HepG2 (cell line): ENCODE measurements around the gene CS. TPM values are rescaled to one million over a fixed set of nuclear protein-coding genes. Genes with fewer than 3 reads are reported as not detected.

Experiments
- ATAC-seq: fragments of 200-7000 bp; cut with Tn5 transposase; 3 replicates; pipeline ENCODE4 v1.9.1; 2020; ENCODE audit warnings: mild to moderate bottlenecking, moderate library complexity
- BruUV-seq: library from RNA; stranded (reverse); fragments of 400-500 nt; replicated peaks from 2 replicates; lab custom pipeline; 2021; lab: Mats Ljungman, UMichigan
- CTCF ChIA-PET: fragments of 300-600 bp; formaldehyde crosslinking; extraction: SDS; loops from one replicate; lab custom pipeline; 2021; ENCODE audit warnings: low total read pairs, inconsistent platforms, low intra/inter-chr PET ratio; lab: Yijun Ruan, JAX
- POLR2A ChIA-PET: fragments of 350-600 bp; sonication (Branson Sonifier 250); formaldehyde crosslinking; loops from one replicate; lab custom pipeline; 2020; ENCODE audit warnings: antibody characterized with exemption, inconsistent platforms; lab: Yijun Ruan, JAX
- DNase-seq: peaks from one replicate; pipeline ENCODE4 v3.0.0-alpha.2; 2015; ENCODE audit warnings: low spot score
- FAIRE-seq: peaks from 3 replicates; lab custom pipeline; 2011; peaks lifted over from hg19 to GRCh38; lab: Jason Lieb, UNC
- H2AFZ ChIP-seq: one replicate; pipeline ENCODE4 v1.6.1; 2011; ENCODE audit warnings: low read length, inconsistent platforms
- H3K27ac ChIP-seq: fragments of 300-600 bp; 3 replicates; pipeline ENCODE4 v1.8.0; 2011; ENCODE audit warnings: mixed run types, mild to moderate bottlenecking, mixed read lengths, low read length, inconsistent platforms; ENCODE audit not compliant: insufficient read depth; ENCODE audit errors: extremely low read length
- H3K27me3 ChIP-seq, 2 experiments: fragments of 200-600 bp in 1 of 2; 2 replicates in 1 of 2; 3 replicates in 1 of 2; pipeline versions ENCODE4 v1.6.0 to v1.8.0; 2011; ENCODE audit warnings: low read length in 2 of 2, mild to moderate bottlenecking in 2 of 2, moderate library complexity in 2 of 2, inconsistent platforms in 1 of 2; ENCODE audit not compliant: insufficient read depth in 2 of 2, control insufficient read depth in 1 of 2
- H3K36me3 ChIP-seq, 2 experiments: fragments of 200-600 bp in 1 of 2; replicated peaks in 1 of 2; 2 replicates in 1 of 2; 3 replicates in 1 of 2; pipeline versions ENCODE4 v1.5.1 to v1.8.0; 2011; ENCODE audit warnings: low read length in 2 of 2, inconsistent platforms in 1 of 2; ENCODE audit not compliant: insufficient read depth in 2 of 2, control insufficient read depth in 1 of 2
- H3K4me1 ChIP-seq: 2 replicates; pipeline ENCODE4 v1.5.1; 2012; ENCODE audit warnings: low read length, inconsistent platforms; ENCODE audit not compliant: insufficient read depth
- H3K4me2 ChIP-seq: 2 replicates; pipeline ENCODE4 v1.6.0; 2011; ENCODE audit warnings: low read depth, low read length, inconsistent platforms
- H3K4me3 ChIP-seq, 3 experiments: fragments of 200-600 bp in 1 of 3; sonication (generic), shearing (Covaris generic) in 1 of 3; replicated peaks in 1 of 3; 2 replicates each; pipeline ENCODE4 v1.5.1; 2011 to 2016; ENCODE audit warnings: low read length in 3 of 3, inconsistent platforms in 2 of 3, low read depth in 2 of 3, mild to moderate bottlenecking in 2 of 3, control low read depth in 1 of 3, mixed read lengths in 1 of 3; ENCODE audit not compliant: insufficient read depth in 1 of 3
- H3K79me2 ChIP-seq: one replicate; pipeline ENCODE4 v1.6.1; 2011; ENCODE audit warnings: low read length, inconsistent platforms; ENCODE audit not compliant: insufficient read depth
- H3K9ac ChIP-seq: 2 replicates; pipeline ENCODE4 v1.6.0; 2011; ENCODE audit warnings: mild to moderate bottlenecking, low read depth, low read length, inconsistent platforms; ENCODE audit not compliant: insufficient read depth
- H3K9me3 ChIP-seq: 2 replicates; pipeline ENCODE4 v1.5.1; 2012; ENCODE audit warnings: mild to moderate bottlenecking, low read length
- H4K20me1 ChIP-seq: 2 replicates; pipeline ENCODE4 v1.6.0; 2011; ENCODE audit warnings: inconsistent platforms, mild to moderate bottlenecking, low read length, moderate library complexity; ENCODE audit not compliant: insufficient read depth
- HCFC1 ChIP-seq: fragments of 150-350 bp; IDR thresholded peaks from 2 replicates; pipeline ENCODE4 v1.6.1; 2014; ENCODE audit warnings: low read depth, low read length
- HNRNPUL1 ChIP-seq: fragments of 200-400 bp; formaldehyde crosslinking; IDR thresholded peaks from 2 replicates; pipeline ENCODE4 v1.6.1; 2017; ENCODE audit warnings: low read depth, mild to moderate bottlenecking, low read length, moderate library complexity
- MAFF ChIP-seq: IDR thresholded peaks from 2 replicates; pipeline ENCODE4 v1.6.1; 2011; ENCODE audit warnings: low read depth, low read length, improper control_type of control experiment
- MAFK ChIP-seq, 2 experiments: IDR thresholded peaks in 1 of 2; conservative IDR thresholded peaks in 1 of 2; 2 replicates each; pipeline ENCODE4 v1.6.1; 2011; ENCODE audit warnings: improper control_type of control experiment in 2 of 2, low read length in 2 of 2
- PRPF4 ChIP-seq: fragments of 200-400 bp; formaldehyde crosslinking; IDR thresholded peaks from 2 replicates; pipeline ENCODE4 v1.6.1; 2016; ENCODE audit warnings: low read length, low read depth; ENCODE audit not compliant: poor library complexity, severe bottlenecking
- RBFOX2 ChIP-seq: fragments of 200-400 bp; formaldehyde crosslinking; IDR thresholded peaks from 2 replicates; pipeline ENCODE4 v1.6.1; 2017; ENCODE audit warnings: low read depth, mild to moderate bottlenecking, low read length
- RBM22 ChIP-seq: fragments of 200-400 bp; formaldehyde crosslinking; optimal IDR thresholded peaks from 2 replicates; pipeline ENCODE3; 2017; ENCODE audit warnings: mild to moderate bottlenecking, low read length, moderate library complexity
- SIX4 ChIP-seq: sonication (generic); formaldehyde crosslinking; IDR thresholded peaks from 2 replicates; pipeline ENCODE4 v1.4.0; 2020; ENCODE audit warnings: missing genetic modification reagents
- SRSF4 ChIP-seq: fragments of 200-400 bp; formaldehyde crosslinking; IDR thresholded peaks from one replicate; pipeline ENCODE4 v1.6.1; 2018; ENCODE audit warnings: mild to moderate bottlenecking, low read depth, low read length, moderate library complexity; ENCODE audit not compliant: poor library complexity, severe bottlenecking
- TBL1XR1 ChIP-seq: fragments of 150-350 bp; IDR thresholded peaks from 2 replicates; pipeline ENCODE4 v1.6.1; 2014; ENCODE audit warnings: borderline replicate concordance, low read length; ENCODE audit not compliant: partially characterized antibody
- ZFX ChIP-seq: sonication (generic); formaldehyde crosslinking; IDR thresholded peaks from 2 replicates; pipeline ENCODE4 v1.4.0; 2020; ENCODE audit warnings: mild to moderate bottlenecking, low read depth, missing genetic modification reagents, moderate library complexity
- ZNF44 ChIP-seq: sonication (generic); formaldehyde crosslinking; IDR thresholded peaks from 2 replicates; pipeline ENCODE4 v1.5.1; 2020; ENCODE audit warnings: mild to moderate bottlenecking, missing genetic modification reagents
- ZSCAN12 ChIP-seq: sonication (generic); formaldehyde crosslinking; IDR thresholded peaks from 2 replicates; pipeline ENCODE4 v1.9.0; 2021; ENCODE audit warnings: mild to moderate bottlenecking, missing genetic modification reagents
- WGBS: methylation state at CpG from one replicate; pipeline ENCODE4 v1.1.6; 2017; ENCODE audit warnings: low lambda C conversion rate; 5-methylcytosine and 5-hydroxymethylcytosine counted together
- in situ Hi-C: cut with HindIII; loops from 2 replicates; pipeline ENCODE4 v1.10.0; 2017; ENCODE audit warnings: low pct_unique_long_range_greater_than_20kb; ENCODE audit not compliant: extremely low pct_ligation_motif_present
- intact Hi-C: fragments of 100-400 bp; cut with micrococcal nuclease; formaldehyde crosslinking; loops from one replicate; pipeline ENCODE4 v1.10.0; 2022; ENCODE audit not compliant: unreplicated experiment
- polyA plus RNA-seq, 8 experiments: library from polyadenylated mRNA; depleted of rRNA in 3 of 8; stranded (reverse) in 7 of 8; unstranded in 1 of 8; fragments of >200 nt; fragmentation: Illumina TruSeq in 4 of 8; extraction: Trizol in 4 of 8; gene quantifications; 2 replicates each; pipeline versions ENCODE4 v1.2.1 to v1.2.3, GENCODE V29; 2011 to 2016; ENCODE audit warnings: low read depth in 4 of 8, missing spikeins in 1 of 8, mixed read lengths in 1 of 8; ENCODE audit not compliant: insufficient read depth in 1 of 8
- total RNA-seq, 5 experiments: library from RNA; depleted of rRNA; stranded (reverse); fragments of >200 nt; fragmentation: Illumina TruSeq; extraction: Trizol; gene quantifications; 2 replicates each; pipeline ENCODE4 v1.2.3, GENCODE V29; 2016; ENCODE audit warnings: low read depth in 1 of 5
- TF ChIP-seq, protein P1 (sequence below): sonication (generic); formaldehyde crosslinking; IDR thresholded peaks from 2 replicates; pipeline ENCODE4 v1.8.0; 2022; ENCODE audit warnings: missing genetic modification reagents, mild to moderate bottlenecking, borderline replicate concordance
- TF ChIP-seq, protein P2 (sequence below): sonication (generic); formaldehyde crosslinking; conservative IDR thresholded peaks from 2 replicates; pipeline ENCODE4 v1.4.0; 2020; ENCODE audit warnings: missing genetic modification reagents
- TF ChIP-seq, protein P3 (sequence below): sonication (generic); formaldehyde crosslinking; IDR thresholded peaks from 2 replicates; pipeline ENCODE4 v1.4.0; 2020; ENCODE audit warnings: low read depth, mild to moderate bottlenecking, missing genetic modification reagents

CS gene
- total and polyA plus RNA-seq, 2 of the 13 experiments (the other 11 are each of a cell fraction or from before 2014, with no cell fraction given) = 173 to 175 TPM

DNA sequence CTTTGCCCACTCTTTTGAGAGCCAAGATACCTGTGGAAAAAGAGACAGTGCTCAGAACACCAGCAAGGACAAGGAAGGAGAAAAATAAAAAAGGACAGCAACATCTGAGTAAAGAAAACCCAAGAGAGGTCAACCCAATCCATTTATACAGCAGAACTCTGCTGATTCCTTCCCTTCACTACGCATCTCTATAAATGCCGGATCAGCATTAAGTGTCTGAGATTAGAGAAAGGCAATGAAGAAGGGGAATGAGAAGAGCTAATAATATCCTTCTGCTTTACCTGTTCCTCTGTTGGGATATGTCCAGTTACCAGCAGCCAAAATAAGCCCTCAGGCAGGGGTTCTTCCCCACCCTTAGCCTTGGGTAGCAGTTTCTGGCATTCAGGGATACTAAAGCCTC lies 17.6 kb downstream of the CS start:
- ATAC-seq (no peak), DNase-seq (no peak), FAIRE-seq (no peak)
- Histone ChIP-seq H3K9ac (no peak overlapping the region), H3K27me3 (no peaks in the 10 kb centered on the region), H2AFZ (no peak overlapping the region), H4K20me1 (no peaks in the 10 kb centered on the region), H3K9me3 (no peaks in the 10 kb centered on the region), H3K4me2 (no peak overlapping the region), H3K79me2 (peaks cover 4% of the 10 kb centered on the region), H3K27ac (no peak overlapping the region), H3K4me1 (peaks cover 21% of the 10 kb centered on the region), H3K4me3 (no peak overlapping the region), H3K36me3 (peaks cover 15 to 66% of the 10 kb centered on the region in 2 experiments)
- intact Hi-C loops (no loop called here), in situ Hi-C loops (no loop called here)
- POLR2A ChIA-PET = interaction anchor here (1.5 kb wide), 1 partner anchor 15 kb away, joined by 4 read pairs; no protein-coding TSS in a partner anchor
- 96% methylated on average over 2 of the region's 2 CpGs for WGBS
- no peak for TF ChIP-seq SRSF4
- peak; percentile 91 to 94 for TF ChIP-seq MAFK (conservative IDR thresholded peaks at IDR 0.05 in 1 of 2, IDR thresholded peaks at IDR 0.05 in 1 of 2; ENCODE audit: low read length in 2 of 2)
- TF ChIP-seq ZFX = no peak
- TF ChIP-seq RBFOX2 = no peak
- peak; percentile 92 for TF ChIP-seq MAFF
- no peak for TF ChIP-seq ZNF44
- CTCF ChIA-PET = no interaction called here
- no TSS peak for BruUV-seq

DNA sequence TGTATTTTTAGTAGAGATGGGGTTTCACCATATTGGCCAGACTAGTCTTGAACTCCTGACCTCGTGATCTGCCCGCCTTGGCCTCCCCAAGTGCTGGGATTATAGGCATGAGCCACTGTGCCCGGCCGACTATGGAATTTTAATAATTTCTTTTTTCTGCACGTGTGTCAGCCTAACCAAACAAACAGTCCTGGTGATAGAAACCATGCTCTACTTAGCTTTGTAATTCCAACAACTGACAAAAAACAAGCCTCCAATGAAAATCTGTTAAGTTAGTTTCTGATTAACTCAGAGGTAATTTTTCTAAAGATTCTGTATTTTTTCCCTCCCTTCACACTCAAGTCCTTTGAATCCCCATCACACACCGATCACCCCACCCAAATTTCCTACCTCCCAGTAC lies 18.1 kb downstream of the CS start:
- POLR2A ChIA-PET = no interaction called here
- no peak for TF ChIP-seq HNRNPUL1
- TF ChIP-seq HCFC1 = no peak
- TF ChIP-seq ZSCAN12 = no peak
- TF ChIP-seq, protein P1, sequence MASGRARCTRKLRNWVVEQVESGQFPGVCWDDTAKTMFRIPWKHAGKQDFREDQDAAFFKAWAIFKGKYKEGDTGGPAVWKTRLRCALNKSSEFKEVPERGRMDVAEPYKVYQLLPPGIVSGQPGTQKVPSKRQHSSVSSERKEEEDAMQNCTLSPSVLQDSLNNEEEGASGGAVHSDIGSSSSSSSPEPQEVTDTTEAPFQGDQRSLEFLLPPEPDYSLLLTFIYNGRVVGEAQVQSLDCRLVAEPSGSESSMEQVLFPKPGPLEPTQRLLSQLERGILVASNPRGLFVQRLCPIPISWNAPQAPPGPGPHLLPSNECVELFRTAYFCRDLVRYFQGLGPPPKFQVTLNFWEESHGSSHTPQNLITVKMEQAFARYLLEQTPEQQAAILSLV (CRISPR knock-in tag) = no peak
- TF ChIP-seq, protein P2, sequence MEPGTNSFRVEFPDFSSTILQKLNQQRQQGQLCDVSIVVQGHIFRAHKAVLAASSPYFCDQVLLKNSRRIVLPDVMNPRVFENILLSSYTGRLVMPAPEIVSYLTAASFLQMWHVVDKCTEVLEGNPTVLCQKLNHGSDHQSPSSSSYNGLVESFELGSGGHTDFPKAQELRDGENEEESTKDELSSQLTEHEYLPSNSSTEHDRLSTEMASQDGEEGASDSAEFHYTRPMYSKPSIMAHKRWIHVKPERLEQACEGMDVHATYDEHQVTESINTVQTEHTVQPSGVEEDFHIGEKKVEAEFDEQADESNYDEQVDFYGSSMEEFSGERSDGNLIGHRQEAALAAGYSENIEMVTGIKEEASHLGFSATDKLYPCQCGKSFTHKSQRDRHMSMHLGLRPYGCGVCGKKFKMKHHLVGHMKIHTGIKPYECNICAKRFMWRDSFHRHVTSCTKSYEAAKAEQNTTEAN = no peak
- TF ChIP-seq SIX4 = no peak
- TF ChIP-seq PRPF4 = no peak
- TF ChIP-seq, protein P3, sequence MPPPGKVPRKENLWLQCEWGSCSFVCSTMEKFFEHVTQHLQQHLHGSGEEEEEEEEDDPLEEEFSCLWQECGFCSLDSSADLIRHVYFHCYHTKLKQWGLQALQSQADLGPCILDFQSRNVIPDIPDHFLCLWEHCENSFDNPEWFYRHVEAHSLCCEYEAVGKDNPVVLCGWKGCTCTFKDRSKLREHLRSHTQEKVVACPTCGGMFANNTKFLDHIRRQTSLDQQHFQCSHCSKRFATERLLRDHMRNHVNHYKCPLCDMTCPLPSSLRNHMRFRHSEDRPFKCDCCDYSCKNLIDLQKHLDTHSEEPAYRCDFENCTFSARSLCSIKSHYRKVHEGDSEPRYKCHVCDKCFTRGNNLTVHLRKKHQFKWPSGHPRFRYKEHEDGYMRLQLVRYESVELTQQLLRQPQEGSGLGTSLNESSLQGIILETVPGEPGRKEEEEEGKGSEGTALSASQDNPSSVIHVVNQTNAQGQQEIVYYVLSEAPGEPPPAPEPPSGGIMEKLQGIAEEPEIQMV = no peak
- TF ChIP-seq TBL1XR1 = no peak
- TF ChIP-seq RBM22 = no peak

More for the DNA sequence above, 18.1 kb downstream of the CS start:
- BruUV-seq = no TSS peak
- no peak for FAIRE-seq
- Histone ChIP-seq H3K27me3 (no peaks in the 10 kb centered on the region), H4K20me1 (no peaks in the 10 kb centered on the region), H2AFZ (no peak overlapping the region), H3K36me3 (peaks cover 15 to 69% of the 10 kb centered on the region in 2 experiments), H3K79me2 (peaks cover 4% of the 10 kb centered on the region), H3K9ac (no peak overlapping the region), H3K4me2 (no peak overlapping the region), H3K4me3 (no peak overlapping the region), H3K27ac (no peak overlapping the region), H3K9me3 (no peaks in the 10 kb centered on the region), H3K4me1 (peaks cover 16% of the 10 kb centered on the region)
- CTCF ChIA-PET = no interaction called here
- intact Hi-C loops (no loop called here), in situ Hi-C loops (no loop called here)
- 93% methylated on average over 6 of the region's 6 CpGs for WGBS
- no peak for DNase-seq
- no peak for ATAC-seq
